22Rv1 (cell line): ENCODE results near the gene PLAC1.

Experiments used
- ZFX ChIP-seq: fragments of 450-650 bp; IDR thresholded peaks from 2 replicates; pipeline ENCODE4 v1.6.1; 2017; ENCODE audit warnings: antibody characterized with exemption, borderline replicate concordance
- TF ChIP-seq, protein P1 (sequence below): fragments of 450-650 bp; IDR thresholded peaks from 2 replicates; pipeline ENCODE4 v1.5.1; 2017; ENCODE audit warnings: mild to moderate bottlenecking

DNA sequence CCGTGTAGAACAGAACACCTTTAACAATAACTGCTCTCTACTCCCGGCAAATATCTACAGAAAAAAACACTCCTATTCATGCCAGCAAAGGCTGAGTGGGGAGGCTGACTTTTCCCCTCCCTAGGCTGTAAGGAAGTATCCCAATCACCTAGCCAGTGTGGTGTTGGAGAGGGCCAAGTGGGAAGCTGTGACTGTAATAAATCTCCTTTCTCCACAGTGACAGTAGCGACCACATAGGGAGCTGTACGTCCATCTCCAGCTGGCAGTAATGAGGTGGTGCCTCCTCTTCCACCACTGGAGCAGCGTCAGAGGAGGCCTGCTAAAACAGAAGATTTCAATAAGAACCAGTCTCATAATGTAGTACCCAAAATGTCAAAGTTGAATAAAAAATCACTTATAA, 47.9 kb upstream of the PLAC1 start:
- TF ChIP-seq, protein P1, sequence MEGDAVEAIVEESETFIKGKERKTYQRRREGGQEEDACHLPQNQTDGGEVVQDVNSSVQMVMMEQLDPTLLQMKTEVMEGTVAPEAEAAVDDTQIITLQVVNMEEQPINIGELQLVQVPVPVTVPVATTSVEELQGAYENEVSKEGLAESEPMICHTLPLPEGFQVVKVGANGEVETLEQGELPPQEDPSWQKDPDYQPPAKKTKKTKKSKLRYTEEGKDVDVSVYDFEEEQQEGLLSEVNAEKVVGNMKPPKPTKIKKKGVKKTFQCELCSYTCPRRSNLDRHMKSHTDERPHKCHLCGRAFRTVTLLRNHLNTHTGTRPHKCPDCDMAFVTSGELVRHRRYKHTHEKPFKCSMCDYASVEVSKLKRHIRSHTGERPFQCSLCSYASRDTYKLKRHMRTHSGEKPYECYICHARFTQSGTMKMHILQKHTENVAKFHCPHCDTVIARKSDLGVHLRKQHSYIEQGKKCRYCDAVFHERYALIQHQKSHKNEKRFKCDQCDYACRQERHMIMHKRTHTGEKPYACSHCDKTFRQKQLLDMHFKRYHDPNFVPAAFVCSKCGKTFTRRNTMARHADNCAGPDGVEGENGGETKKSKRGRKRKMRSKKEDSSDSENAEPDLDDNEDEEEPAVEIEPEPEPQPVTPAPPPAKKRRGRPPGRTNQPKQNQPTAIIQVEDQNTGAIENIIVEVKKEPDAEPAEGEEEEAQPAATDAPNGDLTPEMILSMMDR, result no peak
- no peak for TF ChIP-seq ZFX
